AG10803 (cell line): ENCODE results near the gene GRIK3.
"Not testable (repeated sequence)": the region's sequence is repeated elsewhere in the genome, so short reads cannot be mapped to it uniquely, and the experiment has no call there.

Experiments
- DNase-seq: peaks from one replicate; pipeline ENCODE4 v3.0.0; 2010; ENCODE audit warnings: low read depth
- H3K4me3 ChIP-seq: 2 replicates; pipeline ENCODE4 v1.5.1; 2011; ENCODE audit warnings: mild to moderate bottlenecking, low read length, control low read depth
- TF ChIP-seq, protein P1 (sequence below): conservative IDR thresholded peaks from 2 replicates; pipeline ENCODE4 v1.5.1; 2011; ENCODE audit warnings: mild to moderate bottlenecking, low read length, control low read depth, inconsistent platforms

The GRIK3 gene

DNA sequence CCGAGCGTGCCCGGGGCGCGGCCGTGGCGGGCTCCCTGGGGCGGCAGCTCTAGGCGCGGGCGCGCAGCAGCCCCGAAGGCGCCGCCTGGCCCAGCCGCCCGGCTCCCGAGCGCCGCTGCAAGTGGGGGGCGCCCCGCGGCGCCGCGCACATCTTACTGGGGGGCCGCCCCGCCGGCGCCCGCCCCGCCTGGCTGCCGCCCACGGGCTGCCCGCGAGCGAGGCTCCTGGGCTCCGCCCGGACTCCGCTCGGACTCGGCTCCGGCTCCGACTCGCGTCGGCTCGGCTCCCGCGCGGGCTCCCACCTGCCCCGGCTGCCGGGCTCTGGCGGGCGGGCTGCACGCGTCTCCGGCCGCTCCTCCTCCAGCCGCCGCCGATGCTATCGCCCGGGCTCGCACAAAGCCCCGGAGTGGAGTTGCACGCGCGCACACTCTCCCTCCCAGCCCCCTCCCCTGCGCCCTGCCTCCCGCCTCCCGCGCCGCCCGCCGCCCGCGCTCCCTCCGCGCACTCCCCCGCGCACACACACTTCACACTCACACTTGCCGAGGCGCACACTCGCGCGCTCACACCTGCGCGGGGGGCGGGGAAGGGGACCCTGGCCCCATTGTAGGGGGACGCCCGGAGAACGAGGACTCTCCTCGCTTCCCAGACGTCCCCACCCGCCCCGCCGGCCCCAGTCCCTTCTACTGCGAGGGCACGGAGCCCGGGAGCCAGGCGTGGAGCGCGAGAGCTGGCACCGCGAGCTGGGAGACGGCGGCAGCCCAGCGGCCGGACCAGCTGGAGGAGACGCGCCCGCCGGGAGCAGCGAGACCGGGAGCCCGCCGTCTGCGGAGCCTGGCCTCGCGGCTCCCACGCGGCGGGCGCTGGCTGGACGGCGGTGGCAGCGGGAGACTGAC is at the start of gene GRIK3:
GRIK3 (minus strand) TSS at position 395 of the 893 bp plus-strand sequence. CDS start 407 bp downstream, outside the sequence.
- no peak for DNase-seq
- TF ChIP-seq, protein P1, sequence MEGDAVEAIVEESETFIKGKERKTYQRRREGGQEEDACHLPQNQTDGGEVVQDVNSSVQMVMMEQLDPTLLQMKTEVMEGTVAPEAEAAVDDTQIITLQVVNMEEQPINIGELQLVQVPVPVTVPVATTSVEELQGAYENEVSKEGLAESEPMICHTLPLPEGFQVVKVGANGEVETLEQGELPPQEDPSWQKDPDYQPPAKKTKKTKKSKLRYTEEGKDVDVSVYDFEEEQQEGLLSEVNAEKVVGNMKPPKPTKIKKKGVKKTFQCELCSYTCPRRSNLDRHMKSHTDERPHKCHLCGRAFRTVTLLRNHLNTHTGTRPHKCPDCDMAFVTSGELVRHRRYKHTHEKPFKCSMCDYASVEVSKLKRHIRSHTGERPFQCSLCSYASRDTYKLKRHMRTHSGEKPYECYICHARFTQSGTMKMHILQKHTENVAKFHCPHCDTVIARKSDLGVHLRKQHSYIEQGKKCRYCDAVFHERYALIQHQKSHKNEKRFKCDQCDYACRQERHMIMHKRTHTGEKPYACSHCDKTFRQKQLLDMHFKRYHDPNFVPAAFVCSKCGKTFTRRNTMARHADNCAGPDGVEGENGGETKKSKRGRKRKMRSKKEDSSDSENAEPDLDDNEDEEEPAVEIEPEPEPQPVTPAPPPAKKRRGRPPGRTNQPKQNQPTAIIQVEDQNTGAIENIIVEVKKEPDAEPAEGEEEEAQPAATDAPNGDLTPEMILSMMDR, result no peak
- H3K4me3 ChIP-seq, result no peak within 1 kb of the TSS

DNA sequence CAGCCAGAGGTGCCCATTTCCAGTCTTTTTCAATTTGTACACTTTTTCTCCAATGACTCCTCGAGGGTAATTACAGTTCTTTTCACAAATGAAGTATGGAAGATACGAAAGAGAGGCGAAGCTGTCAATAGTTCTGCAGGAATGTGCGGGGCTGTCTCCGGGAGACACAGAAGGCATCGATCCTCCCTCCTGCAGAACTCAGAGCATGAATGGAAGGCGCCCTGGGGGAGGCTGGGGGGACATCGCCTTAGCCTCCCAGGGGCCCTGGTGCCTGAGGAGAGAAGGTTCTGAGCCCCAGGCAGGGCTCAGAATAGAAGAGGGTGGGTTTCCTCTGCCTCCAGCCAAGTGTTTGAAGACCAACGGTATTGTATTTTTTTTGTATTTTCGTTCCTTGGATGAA is 49.7 kb upstream of the GRIK3 start:
- no peak overlapping the region for H3K4me3 ChIP-seq
- TF ChIP-seq, protein P1, result no peak
- DNase-seq, result no peak

DNA sequence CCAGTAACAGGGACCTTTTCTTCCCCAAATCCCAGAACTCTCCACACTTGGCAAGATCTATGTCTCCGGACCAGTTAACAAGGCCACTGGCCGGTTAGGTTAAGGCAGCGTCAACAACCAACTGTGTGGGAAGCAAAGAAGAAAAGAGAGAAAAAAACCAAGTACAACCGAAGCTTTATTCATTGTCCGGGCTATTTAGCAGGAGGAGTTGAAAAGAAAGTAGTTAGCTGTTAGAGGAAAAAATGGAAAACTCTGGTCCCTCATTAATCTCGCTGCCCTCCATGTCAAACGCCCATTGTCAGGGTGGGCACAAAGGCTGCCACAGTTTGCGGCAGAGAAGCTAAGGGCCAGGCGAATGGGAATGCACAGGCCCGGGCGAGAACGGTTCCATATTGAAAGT is 49.3 kb upstream of the GRIK3 start:
- TF ChIP-seq, protein P1, result no peak
- H3K4me3 ChIP-seq, result no peak overlapping the region
- no peak for DNase-seq

DNA sequence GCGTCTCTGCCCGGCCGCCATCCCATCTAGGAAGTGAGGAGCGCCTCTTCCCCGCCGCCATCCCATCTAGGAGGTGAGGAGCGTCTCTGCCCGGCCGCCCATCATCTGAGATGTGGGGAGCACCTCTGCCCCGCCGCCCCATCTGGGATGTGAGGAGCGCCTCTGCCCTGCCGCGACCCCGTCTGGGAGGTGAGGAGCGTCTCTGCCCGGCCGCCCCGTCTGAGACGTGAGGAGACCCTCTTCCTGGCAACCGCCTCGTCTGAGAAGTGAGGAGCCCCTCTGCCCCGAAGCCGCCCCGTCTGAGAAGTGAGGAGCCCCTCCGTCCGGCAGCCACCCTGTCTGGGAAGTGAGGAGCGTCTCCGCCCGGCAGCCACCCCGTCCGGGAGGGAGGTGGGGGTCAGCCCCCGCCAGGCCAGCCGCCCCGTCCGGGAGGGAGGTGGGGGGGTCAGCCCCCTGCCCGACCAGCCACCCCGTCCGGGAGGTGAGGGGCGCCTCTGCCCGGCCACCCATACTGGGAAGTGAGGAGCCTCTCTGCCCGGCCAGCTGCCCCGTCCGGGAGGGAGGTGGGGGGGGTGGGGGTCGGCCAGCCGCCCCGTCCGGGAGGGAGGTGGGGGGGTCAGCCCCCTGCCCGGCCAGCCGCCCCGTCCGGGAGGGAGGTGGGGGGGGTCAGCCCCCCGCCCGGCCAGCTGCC is 46.1 kb upstream of the GRIK3 start:
- DNase-seq, H3K4me3 ChIP-seq: not testable (repeated sequence)

DNA sequence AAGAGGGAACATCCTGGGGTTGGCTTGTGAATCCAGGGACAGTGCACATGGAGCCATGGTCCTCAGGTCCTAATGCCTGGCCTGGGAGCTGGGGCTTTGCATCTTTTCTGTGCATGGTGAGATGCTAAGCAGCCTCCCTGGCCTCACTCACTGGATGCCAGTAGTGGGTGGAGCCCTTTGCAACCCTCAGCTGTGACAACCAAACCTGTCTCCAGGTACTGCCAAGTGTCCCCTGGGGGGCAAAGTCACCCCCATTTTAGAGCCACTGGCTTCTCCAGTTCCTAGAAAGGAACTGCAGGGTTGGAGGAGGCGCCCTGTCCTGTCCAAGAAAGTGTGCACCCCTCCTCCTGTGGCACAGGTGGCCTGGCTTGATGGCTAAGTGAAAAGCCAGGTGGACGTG is 44.6 kb upstream of the GRIK3 start:
- TF ChIP-seq, protein P1, result no peak
- no peak for DNase-seq
- no peak overlapping the region for H3K4me3 ChIP-seq

DNA sequence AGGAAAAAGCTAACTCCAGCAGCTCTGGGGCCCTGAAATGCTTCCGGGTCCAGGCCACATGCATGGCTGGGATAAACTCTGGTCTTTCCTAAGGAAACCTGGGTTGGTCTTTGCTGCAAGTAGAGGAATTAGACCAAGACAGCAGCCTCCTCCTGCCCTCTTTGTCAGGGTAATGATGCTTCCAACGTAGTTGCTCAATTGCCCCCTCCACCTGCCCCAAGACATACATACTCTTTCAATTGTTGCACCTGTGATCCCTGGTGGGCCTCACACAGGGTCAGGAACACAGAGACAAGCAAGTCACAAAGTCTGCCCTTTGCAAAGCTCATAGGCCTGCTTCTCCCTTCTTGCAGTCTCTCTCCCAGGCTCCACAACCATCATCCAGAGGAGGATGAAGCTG is 41.9 kb upstream of the GRIK3 start:
- no peak overlapping the region for H3K4me3 ChIP-seq
- no peak for DNase-seq

DNA sequence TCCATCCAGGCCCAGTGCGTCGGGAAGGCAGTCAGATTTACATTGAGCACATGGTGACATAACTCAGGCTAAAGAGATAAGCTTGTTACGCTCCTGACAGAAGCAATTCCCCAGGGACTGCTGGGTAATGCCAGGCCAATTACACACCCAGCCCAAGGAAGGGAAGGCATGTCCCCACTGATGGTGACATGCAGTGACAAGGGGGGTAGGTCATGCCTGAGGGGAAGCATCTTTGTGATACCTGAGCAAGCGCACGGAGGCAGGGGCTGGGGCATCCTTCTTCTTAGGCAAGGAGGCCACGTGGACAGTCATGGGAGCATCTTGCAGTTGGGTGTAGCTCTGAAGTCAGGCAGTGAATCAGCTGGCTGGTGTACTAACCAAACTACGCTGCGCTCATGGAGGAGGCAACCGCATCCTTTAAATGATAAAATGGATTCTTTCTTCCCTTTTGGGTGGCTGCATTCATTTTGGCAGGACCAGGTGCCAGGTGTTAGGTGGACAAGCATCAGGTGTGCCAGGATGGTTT is 39.6 kb upstream of the GRIK3 start:
- TF ChIP-seq, protein P1, result no peak
- no peak for DNase-seq
- H3K4me3 ChIP-seq, result no peak overlapping the region

More for the DNA sequence above, 41.9 kb upstream of the GRIK3 start:
- TF ChIP-seq, protein P1, result no peak
